ENCODE measurements around the gene TMEM273.
"Not testable (repeated sequence)": the region's sequence is repeated elsewhere in the genome, so short reads cannot be mapped to it uniquely, and the experiment has no call there.

Gene TMEM273

DNA sequence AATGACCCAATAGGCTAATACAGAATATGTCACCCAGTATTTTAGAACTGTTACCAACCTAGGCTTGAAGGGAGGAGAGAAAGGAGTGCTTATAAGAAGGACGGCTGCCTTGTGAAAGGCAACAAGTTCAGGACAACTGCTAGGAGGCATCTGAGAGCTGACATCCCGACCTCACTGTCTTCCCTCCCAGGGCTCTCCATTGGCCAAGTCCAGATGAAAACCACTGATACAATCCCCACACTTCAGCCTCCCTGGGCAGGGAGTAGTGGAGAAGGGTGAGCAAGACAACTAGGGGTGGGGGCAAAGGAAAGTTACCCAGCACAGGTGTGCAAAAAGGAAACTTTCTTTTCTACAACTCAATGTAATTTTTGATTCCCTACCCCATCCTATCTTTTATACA, 29.5 kb upstream of the TMEM273 start:
- H3K4me1 Mint-ChIP-seq (ENCODE audit: low read depth), result peaks cover 12% of the 10 kb centered on the region
- H3K4me3 Mint-ChIP-seq, result no peak overlapping the region
- H3K27ac Mint-ChIP-seq, result no peak overlapping the region
- H3K9me3 Mint-ChIP-seq, result no peaks in the 10 kb centered on the region
- H3K27me3 Mint-ChIP-seq, result peaks cover 58% of the 10 kb centered on the region
- H3K36me3 Mint-ChIP-seq (ENCODE audit: low read depth), result no peaks in the 10 kb centered on the region
- DNase-seq, result no peak

- no peaks in the 10 kb centered on the region for H3K9me3 Mint-ChIP-seq
- H3K4me1 Mint-ChIP-seq (ENCODE audit: low read depth), result peaks cover 12% of the 10 kb centered on the region
- H3K27me3 Mint-ChIP-seq, result peaks cover 55% of the 10 kb centered on the region
- H3K4me3 Mint-ChIP-seq, result no peak overlapping the region
- DNase-seq, result no peak
- no peaks in the 10 kb centered on the region for H3K36me3 Mint-ChIP-seq (ENCODE audit: low read depth)
- no peak overlapping the region for H3K27ac Mint-ChIP-seq
Measured at GRCh38 chr10:49213211-49213610, 25.0 kb upstream of the TMEM273 start.

DNA sequence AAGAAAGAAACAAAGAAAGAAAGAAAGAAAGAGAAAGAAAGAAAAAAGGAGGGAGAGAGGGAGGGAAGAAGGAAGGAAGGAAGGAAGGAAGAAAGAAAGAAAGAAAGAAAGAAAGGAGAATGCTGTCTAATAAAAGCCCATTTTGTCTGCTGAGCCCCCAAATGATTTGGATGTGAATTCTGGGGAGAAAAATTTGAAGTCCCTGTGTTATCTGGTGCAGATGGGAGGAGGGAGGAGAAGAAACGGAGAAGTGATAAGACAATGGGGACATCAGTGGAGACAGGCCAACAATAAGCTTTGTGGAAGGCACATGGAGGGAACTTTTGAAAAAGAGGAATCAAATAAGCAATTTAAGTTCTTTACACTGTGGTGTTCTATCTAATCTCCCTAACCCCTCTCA, 24.6 kb upstream of the TMEM273 start:
- peaks cover 52% of the 10 kb centered on the region for H3K27me3 Mint-ChIP-seq
- no peak overlapping the region for H3K4me3 Mint-ChIP-seq
- no peaks in the 10 kb centered on the region for H3K9me3 Mint-ChIP-seq
- no peak overlapping the region for H3K27ac Mint-ChIP-seq
- no peak for DNase-seq
- H3K4me1 Mint-ChIP-seq (ENCODE audit: low read depth), result peaks cover 12% of the 10 kb centered on the region
- no peaks in the 10 kb centered on the region for H3K36me3 Mint-ChIP-seq (ENCODE audit: low read depth)

- Mint-ChIP-seq H3K4me3 (no peak overlapping the region), H3K4me1 (ENCODE audit: low read depth) (peaks cover 14% of the 10 kb centered on the region), H3K27me3 (peaks cover 46% of the 10 kb centered on the region), H3K9me3 (no peaks in the 10 kb centered on the region), H3K36me3 (ENCODE audit: low read depth) (no peaks in the 10 kb centered on the region), H3K27ac (no peak overlapping the region)
- DNase-seq, result no peak
Measured at GRCh38 chr10:49212076-49212475, 23.9 kb upstream of the TMEM273 start.

- no peak for DNase-seq
- no peaks in the 10 kb centered on the region for H3K9me3 Mint-ChIP-seq
- H3K36me3 Mint-ChIP-seq (ENCODE audit: low read depth), result no peaks in the 10 kb centered on the region
- peaks cover 3% of the 10 kb centered on the region for H3K4me1 Mint-ChIP-seq (ENCODE audit: low read depth)
- H3K27ac Mint-ChIP-seq, result no peak overlapping the region
- no peak overlapping the region for H3K4me3 Mint-ChIP-seq
- H3K27me3 Mint-ChIP-seq, result peaks cover 42% of the 10 kb centered on the region
Measured at GRCh38 chr10:49208996-49209395, 20.8 kb upstream of the TMEM273 start.

GRCh38 chr10:49207936-49208487, 19.8 kb upstream of the TMEM273 start:
- Mint-ChIP-seq H3K27ac (no peak overlapping the region), H3K4me1 (ENCODE audit: low read depth) (peaks cover 1% of the 10 kb centered on the region), H3K36me3 (ENCODE audit: low read depth) (no peaks in the 10 kb centered on the region), H3K4me3 (no peak overlapping the region), H3K27me3 (peaks cover 34% of the 10 kb centered on the region), H3K9me3 (no peaks in the 10 kb centered on the region)
- DNase-seq, result no peak

DNA sequence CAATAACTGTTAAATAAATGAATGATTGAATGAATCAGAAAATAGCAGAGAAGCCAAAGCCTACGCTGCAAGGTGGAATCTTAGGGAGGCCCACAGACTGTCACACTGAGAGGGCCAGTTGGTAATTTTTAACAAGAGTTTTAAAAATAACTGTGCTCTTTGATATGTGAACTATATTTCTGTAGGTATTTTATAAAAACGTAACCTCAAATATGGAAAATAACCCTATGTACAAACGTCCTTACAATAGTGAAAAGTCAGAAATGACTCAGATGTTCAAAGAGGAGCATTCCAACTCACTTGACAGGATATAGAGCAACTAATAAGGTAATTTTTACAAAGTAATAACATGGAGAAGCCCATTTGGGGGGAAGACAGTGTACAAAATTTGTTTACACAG, 18.9 kb upstream of the TMEM273 start:
- no peak for DNase-seq
- H3K4me1 Mint-ChIP-seq (ENCODE audit: low read depth), result peaks cover 1% of the 10 kb centered on the region
- no peak overlapping the region for H3K27ac Mint-ChIP-seq
- no peak overlapping the region for H3K4me3 Mint-ChIP-seq
- H3K9me3 Mint-ChIP-seq, result no peaks in the 10 kb centered on the region
- H3K27me3 Mint-ChIP-seq, result peaks cover 27% of the 10 kb centered on the region
- no peaks in the 10 kb centered on the region for H3K36me3 Mint-ChIP-seq (ENCODE audit: low read depth)

- Mint-ChIP-seq H3K4me1 (ENCODE audit: low read depth) (peaks cover 1% of the 10 kb centered on the region), H3K4me3 (no peak overlapping the region), H3K27ac (no peak overlapping the region), H3K27me3 (peaks cover 17% of the 10 kb centered on the region), H3K9me3 (no peaks in the 10 kb centered on the region), H3K36me3 (ENCODE audit: low read depth) (no peaks in the 10 kb centered on the region)
- no peak for DNase-seq
Measured at GRCh38 chr10:49205206-49205605, 17.0 kb upstream of the TMEM273 start.

DNA sequence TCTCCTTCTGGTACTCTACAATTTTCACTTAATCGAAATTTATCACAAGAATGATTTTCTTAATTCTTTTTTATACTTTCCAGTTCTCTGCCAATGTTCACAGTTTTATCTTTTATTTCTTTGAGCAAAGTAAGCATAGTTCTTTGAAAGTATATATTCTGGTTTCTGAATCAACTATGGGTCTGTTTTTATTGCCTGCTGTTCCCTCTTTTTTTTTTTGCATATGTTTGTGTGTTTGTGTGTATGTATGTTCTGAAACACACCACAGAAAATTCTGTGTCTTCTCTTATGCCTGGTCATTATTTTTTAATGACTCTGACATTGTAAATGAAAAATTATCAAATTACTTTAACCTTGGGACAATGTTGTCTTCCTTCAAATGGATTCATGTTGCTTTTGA, 15.9 kb upstream of the TMEM273 start:
- no peaks in the 10 kb centered on the region for H3K9me3 Mint-ChIP-seq
- no peak for DNase-seq
- H3K4me3 Mint-ChIP-seq, result no peak overlapping the region
- peaks cover 14% of the 10 kb centered on the region for H3K27me3 Mint-ChIP-seq
- H3K27ac Mint-ChIP-seq, result no peak overlapping the region
- no peaks in the 10 kb centered on the region for H3K36me3 Mint-ChIP-seq (ENCODE audit: low read depth)
- peaks cover 1% of the 10 kb centered on the region for H3K4me1 Mint-ChIP-seq (ENCODE audit: low read depth)

- H3K36me3 Mint-ChIP-seq (ENCODE audit: low read depth), result no peaks in the 10 kb centered on the region
- H3K9me3 Mint-ChIP-seq, result no peaks in the 10 kb centered on the region
- H3K4me1 Mint-ChIP-seq (ENCODE audit: low read depth), result peaks cover 1% of the 10 kb centered on the region
- H3K4me3 Mint-ChIP-seq, result no peak overlapping the region
- DNase-seq, result no peak
- no peak overlapping the region for H3K27ac Mint-ChIP-seq
- H3K27me3 Mint-ChIP-seq, result peaks cover 18% of the 10 kb centered on the region
Measured at GRCh38 chr10:49202266-49202665, 14.1 kb upstream of the TMEM273 start.

- DNase-seq, result no peak
- Mint-ChIP-seq H3K4me1 (ENCODE audit: low read depth) (no peaks in the 10 kb centered on the region), H3K27ac (no peak overlapping the region), H3K4me3 (no peak overlapping the region), H3K27me3 (peaks cover 21% of the 10 kb centered on the region), H3K36me3 (ENCODE audit: low read depth) (no peaks in the 10 kb centered on the region), H3K9me3 (no peaks in the 10 kb centered on the region)
Measured at GRCh38 chr10:49200854-49201253, 12.7 kb upstream of the TMEM273 start.

GRCh38 chr10:49197171-49197570, 9.0 kb upstream of the TMEM273 start:
- H3K36me3 Mint-ChIP-seq (ENCODE audit: low read depth), result no peaks in the 10 kb centered on the region
- H3K4me1 Mint-ChIP-seq (ENCODE audit: low read depth), result peaks cover 10% of the 10 kb centered on the region
- no peak for DNase-seq
- H3K4me3 Mint-ChIP-seq, result no peak overlapping the region
- H3K9me3 Mint-ChIP-seq, result no peaks in the 10 kb centered on the region
- H3K27me3 Mint-ChIP-seq, result peaks cover 22% of the 10 kb centered on the region
- no peak overlapping the region for H3K27ac Mint-ChIP-seq

DNA sequence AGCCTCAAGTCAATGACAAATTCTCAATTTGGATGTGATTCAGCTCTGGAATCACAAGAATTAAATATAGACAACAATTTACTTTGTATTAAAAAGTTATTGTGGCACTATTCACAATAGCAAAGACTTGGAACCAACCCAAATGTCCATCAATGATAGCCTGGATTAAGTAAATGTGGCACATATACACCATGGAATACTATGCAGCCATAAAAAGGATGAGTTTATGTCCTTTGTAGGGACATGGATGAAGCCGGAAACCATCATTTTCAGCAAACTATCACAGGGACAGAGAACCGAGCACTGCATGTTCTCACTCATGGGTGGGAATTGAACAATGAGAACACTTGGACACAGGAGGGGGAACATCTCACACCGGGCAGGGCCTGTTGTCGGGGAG, 7.7 kb upstream of the TMEM273 start:
- H3K36me3 Mint-ChIP-seq (ENCODE audit: low read depth); H3K27ac Mint-ChIP-seq; H3K9me3 Mint-ChIP-seq; DNase-seq; H3K4me3 Mint-ChIP-seq: not testable (repeated sequence)
- Mint-ChIP-seq H3K4me1 (ENCODE audit: low read depth) (peaks cover 16% of the 10 kb centered on the region), H3K27me3 (peaks cover 28% of the 10 kb centered on the region)

GRCh38 chr10:49194212-49194920, 6.2 kb upstream of the TMEM273 start:
- H3K4me3 Mint-ChIP-seq, result no peak overlapping the region

GRCh38 chr10:49191349-49191748, 3.2 kb upstream of the TMEM273 start:
- Mint-ChIP-seq H3K9me3 (no peaks in the 10 kb centered on the region), H3K27me3 (peaks cover 49% of the 10 kb centered on the region), H3K36me3 (ENCODE audit: low read depth) (peaks cover 4% of the 10 kb centered on the region), H3K4me1 (ENCODE audit: low read depth) (peaks cover 40% of the 10 kb centered on the region), H3K27ac (peak overlapping the region; percentile 87), H3K4me3 (no peak overlapping the region)
- DNase-seq, result no peak

More at GRCh38 chr10:49194212-49194920, 6.2 kb upstream of the TMEM273 start:
- Mint-ChIP-seq H3K27me3 (peaks cover 41% of the 10 kb centered on the region), H3K4me1 (ENCODE audit: low read depth) (peaks cover 25% of the 10 kb centered on the region), H3K36me3 (ENCODE audit: low read depth) (no peaks in the 10 kb centered on the region), H3K9me3 (no peaks in the 10 kb centered on the region), H3K27ac (peak overlapping the region; percentile 35)
- no peak for DNase-seq

Measured in activated T-cell treated with anti-CD3 and anti-CD28 coated beads, Interleukin-2, amount 50 U/mL, for 24 hours (primary cell).